ENCODE data around the gene ANKRD30A.
"Not testable (repeated sequence)": the region's sequence is repeated elsewhere in the genome, so short reads cannot be mapped to it uniquely, and the experiment has no call there.

Gene ANKRD30A

GRCh38 chr10:37314350-37314749, 189.0 kb downstream of the ANKRD30A start:
- Histone ChIP-seq H3K4me3 (ENCODE audit: low read depth in 1 of 5, low read length in 5 of 5) (no peak overlapping the region), H3K9ac (ENCODE audit: low read length in 5 of 5) (no peak overlapping the region), H3K9me3 (ENCODE audit: control insufficient read depth in 5 of 5, low read length in 5 of 5) (no peaks in the 10 kb centered on the region), H3K27me3 (ENCODE audit: control insufficient read depth in 5 of 5, insufficient read depth in 4 of 5, low read length in 5 of 5) (no peaks in the 10 kb centered on the region), H3K27ac (ENCODE audit: low read depth, low read length) (no peak overlapping the region), H3K36me3 (ENCODE audit: control insufficient read depth in 5 of 5, insufficient read depth in 5 of 5, low read length in 5 of 5) (no peaks in the 10 kb centered on the region), H3K4me1 (ENCODE audit: control insufficient read depth in 5 of 5, insufficient read depth in 5 of 5, low read length in 5 of 5) (peaks cover 0 to 6% (median 0%) of the 10 kb centered on the region in 5 donors)

DNA sequence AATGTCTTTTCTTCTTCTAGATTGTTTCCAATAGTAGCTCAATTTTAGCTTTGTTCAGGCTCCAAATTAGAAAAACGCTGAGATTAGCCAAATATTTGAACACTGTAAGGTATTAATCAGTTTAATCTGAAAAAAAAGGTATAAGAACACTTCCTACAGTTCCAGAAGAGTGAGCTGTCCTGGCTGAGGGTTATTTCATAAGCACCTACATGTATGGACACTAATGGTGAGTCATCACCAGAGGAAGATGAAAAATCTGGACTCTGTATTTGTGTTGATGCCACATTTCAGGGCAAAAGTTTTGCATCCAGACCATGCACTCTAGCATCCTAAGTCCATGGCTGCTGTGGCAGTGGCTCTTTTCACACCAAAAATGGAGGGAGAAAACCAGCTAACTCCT, 189.5 kb downstream of the ANKRD30A start:
- Histone ChIP-seq H3K27me3 (ENCODE audit: control insufficient read depth in 5 of 5, insufficient read depth in 4 of 5, low read length in 5 of 5) (no peaks in the 10 kb centered on the region), H3K27ac (ENCODE audit: low read depth, low read length) (no peak overlapping the region), H3K36me3 (ENCODE audit: control insufficient read depth in 5 of 5, insufficient read depth in 5 of 5, low read length in 5 of 5) (no peaks in the 10 kb centered on the region), H3K4me3 (ENCODE audit: low read depth in 1 of 5, low read length in 5 of 5) (no peak overlapping the region), H3K9ac (ENCODE audit: low read length in 5 of 5) (no peak overlapping the region), H3K9me3 (ENCODE audit: control insufficient read depth in 5 of 5, low read length in 5 of 5) (no peaks in the 10 kb centered on the region), H3K4me1 (ENCODE audit: control insufficient read depth in 5 of 5, insufficient read depth in 5 of 5, low read length in 5 of 5) (peaks cover 0 to 11% (median 0%) of the 10 kb centered on the region in 5 donors)

GRCh38 chr10:37344413-37344812, 219.0 kb downstream of the ANKRD30A start:
- Histone ChIP-seq H3K4me1 (ENCODE audit: control insufficient read depth in 5 of 5, insufficient read depth in 5 of 5, low read length in 5 of 5) (no peaks in the 10 kb centered on the region), H3K9ac (ENCODE audit: low read length in 5 of 5) (no peak overlapping the region), H3K4me3 (ENCODE audit: low read depth in 1 of 5, low read length in 5 of 5) (no peak overlapping the region), H3K9me3 (ENCODE audit: control insufficient read depth in 5 of 5, low read length in 5 of 5) (peaks cover 0 to 3% (median 0%) of the 10 kb centered on the region in 5 donors), H3K36me3 (ENCODE audit: control insufficient read depth in 5 of 5, insufficient read depth in 5 of 5, low read length in 5 of 5) (no peaks in the 10 kb centered on the region), H3K27me3 (ENCODE audit: control insufficient read depth in 5 of 5, insufficient read depth in 4 of 5, low read length in 5 of 5) (no peaks in the 10 kb centered on the region), H3K27ac (ENCODE audit: low read depth, low read length) (no peak overlapping the region)

GRCh38 chr10:37379991-37380390, 254.6 kb downstream of the ANKRD30A start:
- peaks cover 0 to 2% (median 0%) of the 10 kb centered on the region in 5 donors for H3K9me3 ChIP-seq (ENCODE audit: control insufficient read depth in 5 of 5, low read length in 5 of 5)
- no peak overlapping the region for H3K9ac ChIP-seq (ENCODE audit: low read length in 5 of 5)
- H3K36me3 ChIP-seq (ENCODE audit: control insufficient read depth in 5 of 5, insufficient read depth in 5 of 5, low read length in 5 of 5) = no peaks in the 10 kb centered on the region
- no peaks in the 10 kb centered on the region for H3K27me3 ChIP-seq (ENCODE audit: control insufficient read depth in 5 of 5, insufficient read depth in 4 of 5, low read length in 5 of 5)
- no peak overlapping the region for H3K4me3 ChIP-seq (ENCODE audit: low read depth in 1 of 5, low read length in 5 of 5)
- H3K4me1 ChIP-seq (ENCODE audit: control insufficient read depth in 5 of 5, insufficient read depth in 5 of 5, low read length in 5 of 5) = no peaks in the 10 kb centered on the region
- H3K27ac ChIP-seq (ENCODE audit: low read depth, low read length) = no peak overlapping the region

DNA sequence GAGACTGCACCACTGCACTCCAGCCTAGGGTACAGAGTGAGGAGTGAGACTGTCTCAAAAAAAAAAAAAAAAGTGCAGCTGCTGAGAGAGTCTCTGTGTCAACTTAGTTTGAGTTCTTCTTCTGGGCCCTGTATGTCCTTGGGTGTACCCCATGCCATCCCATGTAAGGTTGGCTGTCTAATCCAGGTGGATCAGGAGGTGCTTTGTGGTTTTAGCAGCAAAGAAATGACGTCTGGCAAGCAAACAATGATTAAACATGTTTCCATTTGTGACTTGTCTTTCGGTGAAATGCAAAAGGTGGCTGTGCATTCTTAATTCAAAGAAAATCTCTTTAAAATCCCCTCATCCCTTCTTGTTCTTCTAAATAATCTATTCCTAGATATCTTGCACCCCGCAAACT, 255.9 kb downstream of the ANKRD30A start:
- Histone ChIP-seq H3K4me3 (ENCODE audit: low read depth in 1 of 5, low read length in 5 of 5) (no peak overlapping the region), H3K9ac (ENCODE audit: low read length in 5 of 5) (no peak overlapping the region), H3K4me1 (ENCODE audit: control insufficient read depth in 5 of 5, insufficient read depth in 5 of 5, low read length in 5 of 5) (no peaks in the 10 kb centered on the region), H3K27me3 (ENCODE audit: control insufficient read depth in 5 of 5, insufficient read depth in 4 of 5, low read length in 5 of 5) (no peaks in the 10 kb centered on the region), H3K27ac (ENCODE audit: low read depth, low read length) (no peak overlapping the region), H3K9me3 (ENCODE audit: control insufficient read depth in 5 of 5, low read length in 5 of 5) (peaks cover 0 to 5% (median 0%) of the 10 kb centered on the region in 5 donors), H3K36me3 (ENCODE audit: control insufficient read depth in 5 of 5, insufficient read depth in 5 of 5, low read length in 5 of 5) (no peaks in the 10 kb centered on the region)

DNA sequence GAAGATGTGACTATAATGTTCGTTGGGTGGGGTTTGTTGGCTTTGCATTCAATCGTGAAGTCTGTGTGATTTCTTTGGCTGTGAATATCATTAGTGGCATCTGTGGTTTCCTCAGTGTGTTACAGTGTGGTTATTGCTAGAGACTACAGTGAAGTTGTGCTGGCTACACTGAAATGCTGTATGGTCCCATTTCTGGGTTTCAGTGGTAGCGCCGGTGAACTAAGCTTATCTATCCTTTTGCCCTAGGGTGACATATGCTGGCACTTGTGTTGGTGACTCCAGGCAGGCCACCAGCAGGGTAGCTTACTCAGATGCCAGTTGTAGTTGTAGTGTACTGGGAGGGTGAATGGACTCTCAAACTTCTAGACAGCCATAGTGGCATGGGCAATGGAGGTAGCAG, 259.5 kb downstream of the ANKRD30A start:
- Histone ChIP-seq H3K9me3 (ENCODE audit: control insufficient read depth in 5 of 5, low read length in 5 of 5) (peaks cover 0 to 5% (median 0%) of the 10 kb centered on the region in 5 donors), H3K4me3 (ENCODE audit: low read depth in 1 of 5, low read length in 5 of 5) (no peak overlapping the region), H3K27ac (ENCODE audit: low read depth, low read length) (no peak overlapping the region), H3K9ac (ENCODE audit: low read length in 5 of 5) (no peak overlapping the region), H3K27me3 (ENCODE audit: control insufficient read depth in 5 of 5, insufficient read depth in 4 of 5, low read length in 5 of 5) (no peaks in the 10 kb centered on the region), H3K36me3 (ENCODE audit: control insufficient read depth in 5 of 5, insufficient read depth in 5 of 5, low read length in 5 of 5) (no peaks in the 10 kb centered on the region), H3K4me1 (ENCODE audit: control insufficient read depth in 5 of 5, insufficient read depth in 5 of 5, low read length in 5 of 5) (no peaks in the 10 kb centered on the region)

GRCh38 chr10:37390926-37391325, 265.5 kb downstream of the ANKRD30A start:
- no peak overlapping the region for H3K27ac ChIP-seq (ENCODE audit: low read depth, low read length)
- H3K9me3 ChIP-seq (ENCODE audit: control insufficient read depth in 5 of 5, low read length in 5 of 5) = peaks cover 0 to 4% (median 0%) of the 10 kb centered on the region in 5 donors
- peaks cover 0 to 3% (median 0%) of the 10 kb centered on the region in 5 donors for H3K36me3 ChIP-seq (ENCODE audit: control insufficient read depth in 5 of 5, insufficient read depth in 5 of 5, low read length in 5 of 5)
- no peaks in the 10 kb centered on the region for H3K4me1 ChIP-seq (ENCODE audit: control insufficient read depth in 5 of 5, insufficient read depth in 5 of 5, low read length in 5 of 5)
- no peaks in the 10 kb centered on the region for H3K27me3 ChIP-seq (ENCODE audit: control insufficient read depth in 5 of 5, insufficient read depth in 4 of 5, low read length in 5 of 5)
- H3K4me3 ChIP-seq (ENCODE audit: low read depth in 1 of 5, low read length in 5 of 5) = no peak overlapping the region
- no peak overlapping the region for H3K9ac ChIP-seq (ENCODE audit: low read length in 5 of 5)

DNA sequence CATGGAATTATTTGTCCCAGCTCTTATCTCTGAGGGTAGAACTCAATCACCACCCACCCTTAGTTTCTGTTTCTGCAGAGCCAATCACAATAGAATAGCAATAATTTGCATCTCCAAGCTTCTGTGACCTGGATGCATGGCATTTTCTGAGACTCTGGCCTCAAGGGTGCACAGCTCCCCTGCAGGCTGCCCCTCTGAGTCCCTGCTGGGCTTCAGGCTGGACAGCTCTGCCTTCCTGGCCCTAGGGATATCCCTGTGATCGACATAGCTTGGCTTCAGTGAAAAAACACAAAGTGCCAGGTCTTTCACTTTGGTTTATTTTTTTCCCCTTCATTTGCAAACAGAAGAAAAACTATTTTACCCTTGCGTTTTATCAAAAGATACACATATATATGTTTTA, 275.4 kb downstream of the ANKRD30A start:
- H3K9ac ChIP-seq (ENCODE audit: low read length in 5 of 5) = not testable (repeated sequence)

GRCh38 chr10:37401225-37401624, 275.8 kb downstream of the ANKRD30A start:
- H3K4me3 ChIP-seq (ENCODE audit: low read depth in 1 of 5, low read length in 5 of 5) = no peak overlapping the region
- no peak overlapping the region for H3K9ac ChIP-seq (ENCODE audit: low read length in 5 of 5)
- no peaks in the 10 kb centered on the region for H3K36me3 ChIP-seq (ENCODE audit: control insufficient read depth in 5 of 5, insufficient read depth in 5 of 5, low read length in 5 of 5)
- H3K27ac ChIP-seq (ENCODE audit: low read depth, low read length) = no peak overlapping the region
- H3K4me1 ChIP-seq (ENCODE audit: control insufficient read depth in 5 of 5, insufficient read depth in 5 of 5, low read length in 5 of 5) = no peaks in the 10 kb centered on the region
- H3K27me3 ChIP-seq (ENCODE audit: control insufficient read depth in 5 of 5, insufficient read depth in 4 of 5, low read length in 5 of 5) = no peaks in the 10 kb centered on the region
- peaks cover 0 to 7% (median 0%) of the 10 kb centered on the region in 5 donors for H3K9me3 ChIP-seq (ENCODE audit: control insufficient read depth in 5 of 5, low read length in 5 of 5)

More for the DNA sequence above, 275.4 kb downstream of the ANKRD30A start:
- not testable (repeated sequence) for H3K27me3 ChIP-seq (ENCODE audit: control insufficient read depth in 5 of 5, insufficient read depth in 4 of 5, low read length in 5 of 5); H3K27ac ChIP-seq (ENCODE audit: low read depth, low read length); H3K36me3 ChIP-seq (ENCODE audit: control insufficient read depth in 5 of 5, insufficient read depth in 5 of 5, low read length in 5 of 5); H3K4me3 ChIP-seq (ENCODE audit: low read depth in 1 of 5, low read length in 5 of 5); H3K9me3 ChIP-seq (ENCODE audit: control insufficient read depth in 5 of 5, low read length in 5 of 5); H3K4me1 ChIP-seq (ENCODE audit: control insufficient read depth in 5 of 5, insufficient read depth in 5 of 5, low read length in 5 of 5)

DNA sequence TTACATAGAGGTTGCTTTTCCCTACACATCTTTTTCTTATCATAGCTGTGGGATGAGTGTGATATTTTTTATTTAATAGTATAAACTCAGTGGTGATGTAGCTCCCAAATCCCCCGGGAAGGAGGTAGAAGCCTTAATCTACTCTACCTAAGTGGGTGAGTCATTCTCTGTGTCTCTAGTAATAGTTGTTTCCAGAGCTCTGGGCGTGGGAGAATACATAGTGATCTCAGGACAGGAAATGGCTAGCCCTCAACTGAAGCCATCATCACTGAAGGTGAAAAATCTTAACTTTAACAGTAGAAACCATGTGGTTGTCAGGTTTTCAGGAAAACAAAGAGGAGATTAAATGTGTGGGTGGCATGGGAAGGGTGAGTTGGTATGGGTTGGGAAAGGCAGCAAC, 278.4 kb downstream of the ANKRD30A start:
- H3K36me3 ChIP-seq (ENCODE audit: control insufficient read depth in 5 of 5, insufficient read depth in 5 of 5, low read length in 5 of 5) = no peaks in the 10 kb centered on the region
- no peaks in the 10 kb centered on the region for H3K4me1 ChIP-seq (ENCODE audit: control insufficient read depth in 5 of 5, insufficient read depth in 5 of 5, low read length in 5 of 5)
- H3K4me3 ChIP-seq (ENCODE audit: low read depth in 1 of 5, low read length in 5 of 5) = no peak overlapping the region
- H3K27me3 ChIP-seq (ENCODE audit: control insufficient read depth in 5 of 5, insufficient read depth in 4 of 5, low read length in 5 of 5) = no peaks in the 10 kb centered on the region
- peaks cover 0 to 10% (median 0%) of the 10 kb centered on the region in 5 donors for H3K9me3 ChIP-seq (ENCODE audit: control insufficient read depth in 5 of 5, low read length in 5 of 5)
- H3K27ac ChIP-seq (ENCODE audit: low read depth, low read length) = no peak overlapping the region
- no peak overlapping the region for H3K9ac ChIP-seq (ENCODE audit: low read length in 5 of 5)

Measured in subcutaneous abdominal adipose tissue (tissue), 5 donors.